ENCODE measurements around the gene FCSK. TPM values are rescaled to one million over a fixed set of nuclear protein-coding genes. Genes with fewer than 3 reads are reported as not detected.
"Not testable (repeated sequence)": the region's sequence is repeated elsewhere in the genome, so short reads cannot be mapped to it uniquely, and the experiment has no call there.

Gene FCSK
- total RNA-seq: 10 to 100 TPM; 15.0 to 28.3 TPM

DNA sequence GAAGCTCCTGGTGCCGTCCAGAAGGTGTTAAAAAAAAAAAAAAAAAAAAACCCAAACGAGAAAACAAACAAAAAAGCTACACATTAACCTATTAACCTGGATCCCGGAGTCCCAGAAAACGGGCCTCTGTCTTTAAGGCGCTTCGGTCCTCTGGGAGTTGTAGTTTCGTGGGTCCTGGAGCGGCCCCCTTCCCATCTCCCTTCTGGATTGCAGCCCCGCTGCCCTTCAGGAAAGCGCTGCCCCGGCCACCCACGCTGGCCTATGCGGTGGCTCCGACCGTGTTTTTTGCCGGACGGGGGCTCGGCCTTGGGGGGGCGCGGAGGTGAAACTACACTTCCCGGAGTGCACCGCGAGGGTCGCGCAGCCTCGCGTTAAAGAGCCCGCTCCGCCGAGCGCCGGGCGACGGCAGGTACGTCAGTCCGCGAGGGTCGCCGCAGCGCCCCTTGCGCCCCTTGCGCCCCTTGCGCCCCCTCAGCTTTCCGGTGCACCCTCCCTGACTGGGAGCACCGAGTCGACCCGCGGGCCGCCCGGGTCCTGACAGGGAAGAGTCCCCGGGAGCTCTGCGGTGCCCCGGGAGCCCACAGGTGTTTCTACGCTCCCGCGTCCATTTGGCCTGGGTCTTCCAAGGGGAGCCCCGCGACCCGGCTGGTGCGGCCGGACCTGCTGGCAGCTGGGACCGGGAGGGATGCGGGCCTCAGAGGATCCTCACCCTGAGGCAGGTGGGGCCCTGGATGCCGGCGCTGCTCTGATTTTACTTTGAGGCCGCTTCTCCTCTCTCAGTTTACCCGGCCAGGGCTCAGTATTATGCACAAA is at the start of gene FCSK:
FCSK (plus strand) TSS at position 374 of the 813 bp plus-strand sequence. CDS start 8,596 bp downstream, outside the sequence.
- TF ChIP-seq POLR2A (IDR thresholded peaks at IDR 0.05): peak; percentile 11 to 53 (median 53)
- TF ChIP-seq, protein P1, sequence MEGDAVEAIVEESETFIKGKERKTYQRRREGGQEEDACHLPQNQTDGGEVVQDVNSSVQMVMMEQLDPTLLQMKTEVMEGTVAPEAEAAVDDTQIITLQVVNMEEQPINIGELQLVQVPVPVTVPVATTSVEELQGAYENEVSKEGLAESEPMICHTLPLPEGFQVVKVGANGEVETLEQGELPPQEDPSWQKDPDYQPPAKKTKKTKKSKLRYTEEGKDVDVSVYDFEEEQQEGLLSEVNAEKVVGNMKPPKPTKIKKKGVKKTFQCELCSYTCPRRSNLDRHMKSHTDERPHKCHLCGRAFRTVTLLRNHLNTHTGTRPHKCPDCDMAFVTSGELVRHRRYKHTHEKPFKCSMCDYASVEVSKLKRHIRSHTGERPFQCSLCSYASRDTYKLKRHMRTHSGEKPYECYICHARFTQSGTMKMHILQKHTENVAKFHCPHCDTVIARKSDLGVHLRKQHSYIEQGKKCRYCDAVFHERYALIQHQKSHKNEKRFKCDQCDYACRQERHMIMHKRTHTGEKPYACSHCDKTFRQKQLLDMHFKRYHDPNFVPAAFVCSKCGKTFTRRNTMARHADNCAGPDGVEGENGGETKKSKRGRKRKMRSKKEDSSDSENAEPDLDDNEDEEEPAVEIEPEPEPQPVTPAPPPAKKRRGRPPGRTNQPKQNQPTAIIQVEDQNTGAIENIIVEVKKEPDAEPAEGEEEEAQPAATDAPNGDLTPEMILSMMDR (IDR thresholded peaks at IDR 0.05): peak in 2 of 7 experiments; percentile 4
- ATAC-seq: peak; percentile 93
- peak; percentile 69 to 86 (median 76) for DNase-seq
- Histone ChIP-seq H3K36me3 (replicated peaks in 1 of 2; ENCODE audit: insufficient read depth in 1 of 2, low read depth in 2 of 2) (no peaks in the 10 kb centered on the region), H3K27me3 (no peaks in the 10 kb centered on the region), H3K27ac (peak within 1 kb of the TSS; percentile 72 to 97 (median 90)), H3K9me3 (no peaks in the 10 kb centered on the region), H3K4me3 (peak within 1 kb of the TSS; percentile 92 to 94), H3K4me1 (peaks cover 30% of the 10 kb centered on the region)
- intact Hi-C loops (cut with DNase I): no loop called here
- 0 to 2% methylated on average over 15 to 66 of the region's 67 CpGs for WGBS, 2 donors

DNA sequence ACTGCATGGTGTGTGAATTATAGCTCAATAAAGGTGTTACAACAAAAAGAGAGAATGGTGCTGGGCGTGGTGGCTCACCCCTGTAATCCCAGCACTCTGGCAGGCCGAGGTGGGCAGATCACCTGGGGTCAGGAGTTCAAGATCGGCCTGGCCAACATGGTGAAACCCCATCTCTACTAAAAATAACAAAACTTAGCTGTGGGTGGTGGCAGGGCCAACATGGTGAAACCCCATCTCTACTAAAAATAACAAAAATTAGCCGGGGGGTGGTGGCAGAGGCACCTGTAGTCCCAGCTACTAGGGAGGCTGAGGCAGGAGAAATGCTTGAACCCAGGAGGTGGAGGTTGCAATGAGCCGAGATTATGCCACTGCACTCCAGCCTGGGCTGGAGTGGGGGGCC is 48.3 kb upstream of the FCSK start:
- intact Hi-C loops (cut with DNase I): not testable (repeated sequence)

DNA sequence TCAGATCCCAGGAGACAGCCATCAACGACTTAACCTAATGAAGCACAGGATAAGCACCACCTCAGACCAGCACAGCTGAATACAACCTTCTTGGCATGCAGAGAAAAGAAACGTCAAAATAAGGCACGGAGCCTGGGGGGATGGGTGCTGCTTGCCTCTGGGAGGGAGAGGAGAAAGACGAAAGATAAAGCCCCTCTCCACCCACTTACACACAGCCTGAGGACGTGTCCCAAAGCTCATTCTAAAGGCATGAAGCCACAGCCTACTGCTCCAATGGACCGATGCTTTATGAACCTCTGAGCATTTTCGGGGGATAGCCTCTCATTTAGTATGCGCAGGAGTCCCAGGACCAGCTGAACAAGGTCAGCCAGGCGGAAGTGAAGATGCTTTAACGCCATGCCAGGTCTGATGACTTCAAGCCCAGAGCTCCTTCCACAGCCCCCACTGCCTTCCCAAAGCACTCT is 46.6 kb upstream of the FCSK start:
- H3K9me3 ChIP-seq: no peaks in the 10 kb centered on the region
- no peaks in the 10 kb centered on the region for H3K27me3 ChIP-seq
- ATAC-seq (no peak), DNase-seq (no peak)
- no peaks in the 10 kb centered on the region for H3K36me3 ChIP-seq (replicated peaks in 1 of 2; ENCODE audit: insufficient read depth in 1 of 2, low read depth in 2 of 2)
- TF ChIP-seq, protein P1 (IDR thresholded peaks at IDR 0.05): no peak
- no peak for TF ChIP-seq POLR2A (IDR thresholded peaks at IDR 0.05)
- WGBS, 2 donors: 73 to 82% methylated on average over 10 of the region's 10 CpGs
- no peak overlapping the region for H3K27ac ChIP-seq
- no peak overlapping the region for H3K4me3 ChIP-seq
- intact Hi-C loops (cut with DNase I): no loop called here
- no peaks in the 10 kb centered on the region for H3K4me1 ChIP-seq

More for the DNA sequence above, 48.3 kb upstream of the FCSK start:
- not testable (repeated sequence) for H3K9me3 ChIP-seq; H3K4me1 ChIP-seq; H3K4me3 ChIP-seq; H3K27me3 ChIP-seq; H3K27ac ChIP-seq; DNase-seq; ATAC-seq; H3K36me3 ChIP-seq (replicated peaks in 1 of 2; ENCODE audit: insufficient read depth in 1 of 2, low read depth in 2 of 2)
- 82 to 90% methylated on average over 5 of the region's 5 CpGs for WGBS, 2 donors

DNA sequence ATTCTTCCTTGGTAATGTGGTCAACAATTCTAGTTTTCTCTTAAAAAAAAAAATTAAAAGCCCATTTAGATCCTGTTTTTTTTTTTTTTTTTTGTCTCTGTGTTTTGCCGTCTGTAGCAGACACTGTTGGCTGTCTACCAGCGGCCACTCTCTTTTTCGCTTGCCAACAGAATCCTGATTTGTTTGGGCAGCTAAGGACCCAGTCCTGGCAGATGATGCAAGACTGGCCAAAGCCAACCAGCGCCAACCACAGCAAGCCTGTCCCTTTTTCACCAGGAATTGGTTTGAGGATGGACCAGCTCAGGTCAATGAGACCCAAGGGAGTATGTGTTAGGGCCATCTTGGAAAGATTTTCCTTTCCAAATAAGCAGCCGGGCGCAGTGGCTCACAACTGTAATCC is 43.7 kb upstream of the FCSK start:
- Histone ChIP-seq H3K36me3 (replicated peaks in 1 of 2; ENCODE audit: insufficient read depth in 1 of 2, low read depth in 2 of 2) (no peaks in the 10 kb centered on the region), H3K27ac (no peak overlapping the region), H3K9me3 (no peaks in the 10 kb centered on the region), H3K4me1 (peaks cover 6% of the 10 kb centered on the region), H3K27me3 (no peaks in the 10 kb centered on the region), H3K4me3 (no peak overlapping the region)
- TF ChIP-seq, protein P1 (IDR thresholded peaks at IDR 0.05): no peak
- no peak for TF ChIP-seq POLR2A (IDR thresholded peaks at IDR 0.05)
- DNase-seq (no peak), ATAC-seq (no peak)
- WGBS, 2 donors: 92 to 93% methylated on average over 6 of the region's 6 CpGs
- intact Hi-C loops (cut with DNase I): no loop called here

DNA sequence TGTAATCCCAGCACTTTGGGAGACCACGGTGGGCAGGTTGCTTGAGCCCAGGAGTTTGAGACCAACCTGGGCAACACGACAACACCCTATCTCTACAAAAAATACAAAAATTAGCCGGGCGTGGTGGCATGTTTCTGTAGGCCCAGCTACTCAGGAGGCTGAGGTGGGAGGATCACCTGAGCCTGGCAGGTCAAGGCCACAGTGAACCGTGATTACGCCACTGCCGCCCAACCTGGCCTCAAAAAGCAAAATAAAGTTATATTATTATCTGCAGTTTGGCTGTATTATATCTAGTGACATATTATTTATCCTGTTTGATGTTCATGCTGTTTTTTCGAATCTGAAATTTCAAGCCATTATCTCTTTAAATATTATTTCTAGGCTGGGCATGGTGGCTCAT is 42.0 kb upstream of the FCSK start:
- Histone ChIP-seq H3K36me3 (replicated peaks in 1 of 2; ENCODE audit: insufficient read depth in 1 of 2, low read depth in 2 of 2) (no peaks in the 10 kb centered on the region), H3K4me3 (no peak overlapping the region), H3K27ac (no peak overlapping the region), H3K27me3 (no peaks in the 10 kb centered on the region), H3K9me3 (no peaks in the 10 kb centered on the region), H3K4me1 (peaks cover 6% of the 10 kb centered on the region)
- DNase-seq (no peak), ATAC-seq (no peak)
- WGBS, 2 donors: 82 to 92% methylated on average over 8 of the region's 8 CpGs
- intact Hi-C loops (cut with DNase I): no loop called here
- no peak for TF ChIP-seq POLR2A (IDR thresholded peaks at IDR 0.05)
- TF ChIP-seq, protein P1 (IDR thresholded peaks at IDR 0.05): no peak

DNA sequence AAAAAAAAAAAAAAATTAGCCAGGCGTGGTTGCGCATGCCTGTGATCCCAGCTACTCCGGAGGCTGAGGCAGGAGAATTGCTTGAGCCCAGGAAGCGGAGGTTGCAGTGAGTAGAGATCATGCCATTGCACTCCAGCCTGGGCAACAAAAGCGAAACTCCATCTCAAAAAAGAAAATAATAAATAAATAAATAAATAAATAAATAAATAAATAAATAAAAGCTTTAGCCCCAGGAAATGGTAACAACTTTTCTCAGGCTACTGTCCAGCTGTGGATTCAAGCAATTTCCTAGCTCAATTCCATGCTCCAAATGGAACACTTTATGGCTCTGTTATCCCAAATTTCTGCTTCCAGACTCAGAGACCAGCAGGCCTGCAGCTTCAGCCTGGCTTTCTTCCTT is 40.8 kb upstream of the FCSK start:
- intact Hi-C loops (cut with DNase I); DNase-seq; H3K9me3 ChIP-seq; H3K4me3 ChIP-seq; H3K4me1 ChIP-seq; ATAC-seq; H3K36me3 ChIP-seq (replicated peaks in 1 of 2; ENCODE audit: insufficient read depth in 1 of 2, low read depth in 2 of 2); H3K27ac ChIP-seq; H3K27me3 ChIP-seq: not testable (repeated sequence)
- WGBS, 2 donors: 98% methylated on average over 5 of the region's 5 CpGs

All from body of pancreas (tissue), 4 donors.